IPS-18a (cell line): ENCODE measurements around the gene GNG5.

Source experiments
- H3K27ac ChIP-seq: one replicate; pipeline ENCODE4 v1.5.1; 2013; ENCODE audit warnings: low read length
- H3K27me3 ChIP-seq: one replicate; pipeline ENCODE4 v1.6.1; 2013; ENCODE audit warnings: mild to moderate bottlenecking, low read length; ENCODE audit not compliant: control insufficient read depth, insufficient read depth
- H3K36me3 ChIP-seq: one replicate; pipeline ENCODE4 v1.6.1; 2013; ENCODE audit warnings: low read depth, low read length; ENCODE audit not compliant: control insufficient read depth
- H3K4me1 ChIP-seq: one replicate; pipeline ENCODE4 v1.6.1; 2013; ENCODE audit warnings: low read depth, low read length; ENCODE audit not compliant: control insufficient read depth
- H3K4me3 ChIP-seq: one replicate; pipeline ENCODE4 v1.5.1; 2013; ENCODE audit warnings: low read length
- H3K9ac ChIP-seq: one replicate; pipeline ENCODE4 v1.6.1; 2013; ENCODE audit warnings: mild to moderate bottlenecking, low read length, moderate library complexity
- H3K9me3 ChIP-seq: one replicate; pipeline ENCODE4 v1.6.1; 2013; ENCODE audit warnings: low read depth, low read length; ENCODE audit not compliant: control insufficient read depth

GNG5 gene

GRCh38 chr1:84506002-84506728, at the start of gene GNG5, which contains the start of gene SPATA1:
Gene GNG5, minus strand, starts transcription at chr1:84506581. Its CDS starts 490 bp downstream, at chr1:84506091.
Gene SPATA1, plus strand, starts transcription at chr1:84506386. Its CDS starts 9,974 bp downstream, at chr1:84516360.
- peak within 1 kb of the TSS; percentile 93 for H3K4me3 ChIP-seq
- H3K27ac ChIP-seq = peak within 1 kb of the TSS; percentile 13
- peak within 1 kb of the TSS; percentile 80 for H3K9ac ChIP-seq
- peaks cover 8% of the 10 kb centered on the region for H3K27me3 ChIP-seq
- peaks cover 31% of the 10 kb centered on the region for H3K4me1 ChIP-seq
- peaks cover 3% of the 10 kb centered on the region for H3K36me3 ChIP-seq
- H3K9me3 ChIP-seq = peaks cover 3% of the 10 kb centered on the region

DNA sequence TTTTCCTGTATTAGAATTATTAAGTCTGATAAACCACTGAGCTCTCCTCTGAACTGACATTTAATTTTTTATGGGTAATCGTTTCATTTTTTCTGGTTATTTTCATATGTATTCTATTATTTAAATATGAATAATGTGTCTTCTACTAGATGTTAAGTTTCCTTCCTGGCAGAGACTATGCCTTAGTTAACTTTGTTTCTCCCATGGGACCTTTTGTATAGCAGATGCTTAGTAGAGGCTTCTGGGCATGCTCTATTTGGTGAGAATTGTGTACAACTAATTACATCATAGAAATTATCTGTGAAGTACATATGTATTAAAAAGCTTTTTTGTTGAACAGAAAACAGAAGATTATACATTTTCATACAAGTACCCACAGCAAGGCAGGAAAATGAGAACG, 44.4 kb upstream of the GNG5 start:
- Histone ChIP-seq H3K9me3 (no peaks in the 10 kb centered on the region), H3K36me3 (no peaks in the 10 kb centered on the region), H3K4me3 (no peak overlapping the region), H3K4me1 (no peaks in the 10 kb centered on the region), H3K27ac (no peak overlapping the region), H3K27me3 (no peaks in the 10 kb centered on the region), H3K9ac (no peak overlapping the region)

DNA sequence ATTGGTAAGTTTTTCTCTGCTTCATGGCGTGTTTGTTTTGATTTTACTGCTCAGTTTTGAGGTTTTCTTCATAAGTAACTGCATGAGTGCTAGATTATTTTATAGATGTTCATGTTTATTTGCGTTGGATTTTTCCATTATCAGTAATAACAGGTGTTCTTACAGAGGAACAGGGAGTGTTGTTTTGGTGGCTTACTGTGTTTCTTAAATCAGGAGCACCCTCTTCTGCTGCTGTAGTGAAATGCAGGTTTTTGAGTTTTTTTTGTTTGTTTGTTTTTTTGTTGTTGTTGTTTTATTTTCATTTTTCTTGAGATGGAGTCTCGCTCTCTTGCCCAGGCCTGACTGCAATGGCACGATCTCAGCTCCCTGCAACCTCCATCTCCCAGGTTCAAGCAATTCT, 35.3 kb upstream of the GNG5 start:
- H3K36me3 ChIP-seq = no peaks in the 10 kb centered on the region
- H3K9me3 ChIP-seq = no peaks in the 10 kb centered on the region
- no peak overlapping the region for H3K9ac ChIP-seq
- H3K4me3 ChIP-seq = no peak overlapping the region
- H3K27me3 ChIP-seq = no peaks in the 10 kb centered on the region
- H3K27ac ChIP-seq = no peak overlapping the region
- H3K4me1 ChIP-seq = no peaks in the 10 kb centered on the region

- Histone ChIP-seq H3K36me3 (no peaks in the 10 kb centered on the region), H3K4me1 (no peaks in the 10 kb centered on the region), H3K4me3 (no peak overlapping the region), H3K9me3 (no peaks in the 10 kb centered on the region), H3K27me3 (no peaks in the 10 kb centered on the region), H3K9ac (no peak overlapping the region), H3K27ac (no peak overlapping the region)
These were observed 34.4 kb upstream of the GNG5 start for GRCh38 chr1:84540759-84541158.

GRCh38 chr1:84539972-84540371, 33.6 kb upstream of the GNG5 start:
- H3K4me1 ChIP-seq = no peaks in the 10 kb centered on the region
- no peaks in the 10 kb centered on the region for H3K9me3 ChIP-seq
- no peaks in the 10 kb centered on the region for H3K36me3 ChIP-seq
- no peaks in the 10 kb centered on the region for H3K27me3 ChIP-seq
- no peak overlapping the region for H3K9ac ChIP-seq
- H3K27ac ChIP-seq = no peak overlapping the region
- no peak overlapping the region for H3K4me3 ChIP-seq

GRCh38 chr1:84538599-84538998, 32.2 kb upstream of the GNG5 start:
- no peak overlapping the region for H3K9ac ChIP-seq

GRCh38 chr1:84525779-84526178, 19.4 kb upstream of the GNG5 start:
- H3K9ac ChIP-seq = no peak overlapping the region
- H3K27ac ChIP-seq = no peak overlapping the region
- H3K27me3 ChIP-seq = no peaks in the 10 kb centered on the region
- H3K4me3 ChIP-seq = no peak overlapping the region
- peaks cover 5% of the 10 kb centered on the region for H3K9me3 ChIP-seq
- no peaks in the 10 kb centered on the region for H3K4me1 ChIP-seq
- no peaks in the 10 kb centered on the region for H3K36me3 ChIP-seq

More at GRCh38 chr1:84538599-84538998, 32.2 kb upstream of the GNG5 start:
- no peak overlapping the region for H3K27ac ChIP-seq
- no peaks in the 10 kb centered on the region for H3K4me1 ChIP-seq
- H3K4me3 ChIP-seq = no peak overlapping the region
- no peaks in the 10 kb centered on the region for H3K9me3 ChIP-seq
- no peaks in the 10 kb centered on the region for H3K36me3 ChIP-seq
- H3K27me3 ChIP-seq = no peaks in the 10 kb centered on the region

DNA sequence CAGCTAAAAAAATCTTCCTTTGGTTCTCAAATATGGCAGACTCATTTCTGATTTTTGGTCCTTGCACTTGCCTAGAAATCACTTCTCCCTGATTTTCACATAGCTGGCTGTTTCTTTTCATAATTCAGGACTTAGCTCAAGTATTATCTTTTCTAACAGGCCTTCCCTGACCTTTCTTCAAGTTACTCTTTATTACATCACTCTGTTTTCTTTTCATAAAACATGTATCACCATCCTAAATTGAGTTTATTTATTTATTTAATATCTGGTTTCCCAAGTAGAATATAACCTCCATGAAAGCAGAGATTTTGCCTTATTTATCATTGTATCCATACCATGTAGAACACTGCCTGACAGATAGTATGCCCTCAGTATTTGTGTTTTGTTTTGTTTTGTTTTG, 18.2 kb upstream of the GNG5 start:
- Histone ChIP-seq H3K4me1 (no peaks in the 10 kb centered on the region), H3K9me3 (peaks cover 5% of the 10 kb centered on the region), H3K27ac (no peak overlapping the region), H3K36me3 (no peaks in the 10 kb centered on the region), H3K9ac (no peak overlapping the region), H3K4me3 (no peak overlapping the region), H3K27me3 (no peaks in the 10 kb centered on the region)

- Histone ChIP-seq H3K9ac (no peak overlapping the region), H3K4me1 (peaks cover 9% of the 10 kb centered on the region), H3K36me3 (no peaks in the 10 kb centered on the region), H3K4me3 (no peak overlapping the region), H3K27me3 (no peaks in the 10 kb centered on the region), H3K9me3 (peaks cover 3% of the 10 kb centered on the region), H3K27ac (no peak overlapping the region)
These were observed 4.3 kb upstream of the GNG5 start for GRCh38 chr1:84510668-84511067.

- Histone ChIP-seq H3K4me3 (no peak overlapping the region), H3K9me3 (peaks cover 3% of the 10 kb centered on the region), H3K27me3 (peaks cover 2% of the 10 kb centered on the region), H3K36me3 (no peaks in the 10 kb centered on the region), H3K27ac (no peak overlapping the region), H3K4me1 (peaks cover 9% of the 10 kb centered on the region), H3K9ac (no peak overlapping the region)
These were observed 3.8 kb upstream of the GNG5 start for GRCh38 chr1:84510165-84510564.

GRCh38 chr1:84509029-84509428, 2.6 kb upstream of the GNG5 start:
- no peaks in the 10 kb centered on the region for H3K36me3 ChIP-seq
- no peak overlapping the region for H3K9ac ChIP-seq
- peaks cover 3% of the 10 kb centered on the region for H3K9me3 ChIP-seq
- no peak overlapping the region for H3K4me3 ChIP-seq
- H3K27me3 ChIP-seq = peaks cover 8% of the 10 kb centered on the region
- H3K4me1 ChIP-seq = peaks cover 17% of the 10 kb centered on the region
- H3K27ac ChIP-seq = no peak overlapping the region

GRCh38 chr1:84508510-84508909, 2.1 kb upstream of the GNG5 start:
- H3K4me3 ChIP-seq = no peak overlapping the region
- peaks cover 3% of the 10 kb centered on the region for H3K9me3 ChIP-seq
- no peaks in the 10 kb centered on the region for H3K36me3 ChIP-seq
- H3K4me1 ChIP-seq = peaks cover 22% of the 10 kb centered on the region
- no peak overlapping the region for H3K9ac ChIP-seq
- peaks cover 8% of the 10 kb centered on the region for H3K27me3 ChIP-seq
- no peak overlapping the region for H3K27ac ChIP-seq
